OCI-LY7 (cell line): ENCODE measurements around the gene CCDC12. TPM values are rescaled to one million over a fixed set of nuclear protein-coding genes. Genes with fewer than 3 reads are reported as not detected.

Source experiments
- BruUV-seq: library from RNA; stranded (reverse); fragments of 400-500 nt; replicated peaks from 2 replicates; lab custom pipeline; 2021; lab: Mats Ljungman, UMichigan
- CTCF ChIA-PET: fragments of 300-600 bp; sonication (Branson Sonifier 250); formaldehyde crosslinking; loops from one replicate; lab custom pipeline; 2022; ENCODE audit warnings: antibody characterized with exemption; ENCODE audit not compliant: unreplicated experiment; lab: Charles Lee
- POLR2A ChIA-PET: fragments of 300-600 bp; sonication (Branson Sonifier 250); formaldehyde crosslinking; loops from one replicate; lab custom pipeline; 2022; ENCODE audit warnings: antibody characterized with exemption; lab: Charles Lee
- DNase-seq: peaks from one replicate; pipeline ENCODE4 v3.0.0-alpha.2; 2015; ENCODE audit warnings: low spot score
- H2AFZ ChIP-seq: fragments of 200-600 bp; sonication (generic), shearing (Covaris generic); 2 replicates; pipeline ENCODE4 v1.6.1; 2014; ENCODE audit warnings: mild to moderate bottlenecking, antibody characterized with exemption, low read length, moderate library complexity
- H3K27ac ChIP-seq: fragments of 200-600 bp; sonication (generic); 2 replicates; pipeline ENCODE4 v1.5.1; 2014; ENCODE audit warnings: mixed run types, low read depth, mild to moderate bottlenecking, moderate library complexity, low read length, inconsistent platforms; ENCODE audit not compliant: poor library complexity, severe bottlenecking
- H3K36me3 ChIP-seq: fragments of 200-600 bp; sonication (generic); 2 replicates; pipeline ENCODE4 v1.6.1; 2014; ENCODE audit warnings: mild to moderate bottlenecking, antibody characterized with exemption, low read length, moderate library complexity, mixed read lengths; ENCODE audit not compliant: insufficient read depth
- H3K4me1 ChIP-seq: fragments of 200-600 bp; sonication (generic); 2 replicates; pipeline ENCODE4 v1.5.1; 2014; ENCODE audit warnings: mild to moderate bottlenecking, low read length; ENCODE audit not compliant: insufficient read depth, poor library complexity, severe bottlenecking
- H3K4me2 ChIP-seq: fragments of 200-600 bp; sonication (generic); 2 replicates; pipeline ENCODE4 v1.6.1; 2014; ENCODE audit warnings: mild to moderate bottlenecking, low read length
- H3K4me3 ChIP-seq: fragments of 200-600 bp; sonication (generic); 2 replicates; pipeline ENCODE4 v1.5.1; 2014; ENCODE audit warnings: mild to moderate bottlenecking, low read depth, low read length; ENCODE audit not compliant: poor library complexity, severe bottlenecking
- H3K79me2 ChIP-seq: fragments of 200-600 bp; sonication (generic); 2 replicates; pipeline ENCODE4 v1.6.1; 2016; ENCODE audit warnings: low read depth, mild to moderate bottlenecking, low read length, moderate library complexity, mixed read lengths; ENCODE audit not compliant: insufficient read depth
- H3K9me2 ChIP-seq: fragments of 200-600 bp; sonication (generic); 2 replicates; pipeline ENCODE4 v1.6.1; 2016; ENCODE audit warnings: mild to moderate bottlenecking, low read length, mixed read lengths; ENCODE audit not compliant: insufficient read depth
- H3K9me3 ChIP-seq: fragments of 200-600 bp; sonication (generic); 2 replicates; pipeline ENCODE4 v1.6.1; 2014; ENCODE audit warnings: mild to moderate bottlenecking, mixed run types, low read length, mixed read lengths
- H4K20me1 ChIP-seq: fragments of 200-600 bp; sonication (generic); 2 replicates; pipeline ENCODE4 v1.6.1; 2014; ENCODE audit warnings: mild to moderate bottlenecking, antibody characterized with exemption, low read length, moderate library complexity, mixed read lengths; ENCODE audit not compliant: insufficient read depth
- CTCF ChIP-seq: fragments of 200-600 bp; sonication (generic); conservative IDR thresholded peaks from 2 replicates; pipeline ENCODE4 v1.5.1; 2014; ENCODE audit warnings: mild to moderate bottlenecking, antibody characterized with exemption, low read length, moderate library complexity, mixed read lengths
- EZH2phosphoT487 ChIP-seq: fragments of 200-600 bp; sonication (generic); IDR thresholded peaks from 2 replicates; pipeline ENCODE4 v1.6.1; 2018; ENCODE audit warnings: low read depth, borderline replicate concordance, mild to moderate bottlenecking, mixed run types, antibody characterized with exemption, low read length, moderate library complexity, mixed read lengths
- intact Hi-C: fragments of 100-400 bp; cut with micrococcal nuclease; formaldehyde crosslinking; loops from one replicate; pipeline ENCODE4 v1.10.0; 2022; ENCODE audit not compliant: unreplicated experiment
- total RNA-seq, 2 experiments: library from RNA; depleted of rRNA in 1 of 2; stranded (reverse); fragments of >200 nt in 1 of 2; shearing (Covaris generic) in 1 of 2; gene quantifications; 2 replicates each; pipeline ENCODE4 v1.2.3, GENCODE V29; 2014 to 2022

Gene CCDC12
- total RNA-seq, 2 experiments from 2014 or later, result 74.9 to 116 TPM

- Histone ChIP-seq H3K79me2 (no peaks in the 10 kb centered on the region), H3K27ac (no peak overlapping the region), H3K9me3 (no peaks in the 10 kb centered on the region), H3K4me2 (no peak overlapping the region), H3K4me1 (no peaks in the 10 kb centered on the region), H4K20me1 (no peaks in the 10 kb centered on the region), H3K36me3 (no peaks in the 10 kb centered on the region), H3K4me3 (no peak overlapping the region), H2AFZ (no peak overlapping the region), H3K9me2 (no peaks in the 10 kb centered on the region)
- intact Hi-C loops, result no loop called here
- TF ChIP-seq EZH2phosphoT487, result no peak
- no peak for TF ChIP-seq CTCF
- DNase-seq, result no peak
- BruUV-seq, result no TSS peak
- POLR2A ChIA-PET, result no interaction called here
- CTCF ChIA-PET, result no interaction called here
These were observed 78.0 kb downstream of the CCDC12 start for GRCh38 chr3:46898321-46899150.

GRCh38 chr3:46897829-46898320, 78.7 kb downstream of the CCDC12 start:
- TF ChIP-seq EZH2phosphoT487 (no peak), CTCF (no peak)
- H3K4me3 ChIP-seq, result no peak overlapping the region
- ChIA-PET CTCF (no interaction called here), POLR2A (no interaction called here)
- no peaks in the 10 kb centered on the region for H3K9me2 ChIP-seq
- no peaks in the 10 kb centered on the region for H3K9me3 ChIP-seq
- no peak overlapping the region for H2AFZ ChIP-seq
- H3K79me2 ChIP-seq, result no peaks in the 10 kb centered on the region
- H3K4me2 ChIP-seq, result no peak overlapping the region
- no peaks in the 10 kb centered on the region for H4K20me1 ChIP-seq
- H3K4me1 ChIP-seq, result no peaks in the 10 kb centered on the region
- no peak for DNase-seq
- H3K36me3 ChIP-seq, result no peaks in the 10 kb centered on the region
- BruUV-seq, result no TSS peak
- intact Hi-C loops, result no loop called here
- no peak overlapping the region for H3K27ac ChIP-seq

GRCh38 chr3:46897031-46897430, 79.5 kb downstream of the CCDC12 start:
- BruUV-seq, result no TSS peak
- no peaks in the 10 kb centered on the region for H3K79me2 ChIP-seq

More at GRCh38 chr3:46897031-46897430, 79.5 kb downstream of the CCDC12 start:
- CTCF ChIA-PET, result no interaction called here
- POLR2A ChIA-PET, result no interaction called here
- Histone ChIP-seq H3K4me2 (no peak overlapping the region), H3K4me1 (no peaks in the 10 kb centered on the region), H3K4me3 (no peak overlapping the region), H3K36me3 (no peaks in the 10 kb centered on the region), H2AFZ (no peak overlapping the region), H4K20me1 (no peaks in the 10 kb centered on the region), H3K27ac (no peak overlapping the region), H3K9me2 (no peaks in the 10 kb centered on the region), H3K9me3 (no peaks in the 10 kb centered on the region)
- TF ChIP-seq EZH2phosphoT487, result no peak
- no peak for TF ChIP-seq CTCF
- intact Hi-C loops, result no loop called here
- DNase-seq, result no peak
